SK-N-MC (cell line): Measurements from ENCODE around the gene WASL.
"Not testable (repeated sequence)": the region's sequence is repeated elsewhere in the genome, so short reads cannot be mapped to it uniquely, and the experiment has no call there.

ENCODE experiments used
- DNase-seq: peaks from one replicate; pipeline ENCODE4 v3.0.0-alpha.2; 2011; ENCODE audit warnings: low read depth, low spot score
- H3K27ac ChIP-seq: fragments of 200-600 bp; sonication (generic); 2 replicates; pipeline ENCODE4 v1.5.1; 2016; ENCODE audit warnings: mixed run types
- H3K36me3 ChIP-seq: fragments of 200-600 bp; sonication (generic); 2 replicates; pipeline ENCODE4 v1.6.1; 2017; ENCODE audit warnings: antibody characterized with exemption, low read length, mixed read lengths; ENCODE audit not compliant: insufficient read depth
- H3K4me3 ChIP-seq: fragments of 200-600 bp; sonication (generic); 2 replicates; pipeline ENCODE4 v1.5.1; 2016
- H3K9ac ChIP-seq: fragments of 200-600 bp; sonication (generic); 2 replicates; pipeline ENCODE4 v1.8.0; 2017; ENCODE audit warnings: mixed run types, mixed read lengths; ENCODE audit not compliant: insufficient read length
- H3K9me3 ChIP-seq: fragments of 200-600 bp; sonication (generic); 2 replicates; pipeline ENCODE4 v1.6.1; 2017; ENCODE audit warnings: low read depth, mild to moderate bottlenecking, antibody characterized with exemption, low read length, moderate library complexity, mixed read lengths
- EZH2 ChIP-seq: fragments of 200-600 bp; sonication (generic); IDR thresholded peaks from one replicate; pipeline ENCODE4 v1.6.1; 2017; ENCODE audit warnings: antibody characterized with exemption
- FOXP2 ChIP-seq: optimal IDR thresholded peaks from 2 replicates; pipeline ENCODE3; 2011; ENCODE audit warnings: mild to moderate bottlenecking, moderate library complexity; ENCODE audit not compliant: insufficient read depth; ENCODE audit errors: extremely low read length, control extremely low read depth
- POLR2AphosphoS5 ChIP-seq: IDR thresholded peaks from 2 replicates; pipeline ENCODE4 v1.6.1; 2012; ENCODE audit warnings: mild to moderate bottlenecking, low read depth, low read length, borderline replicate concordance

WASL gene

DNA sequence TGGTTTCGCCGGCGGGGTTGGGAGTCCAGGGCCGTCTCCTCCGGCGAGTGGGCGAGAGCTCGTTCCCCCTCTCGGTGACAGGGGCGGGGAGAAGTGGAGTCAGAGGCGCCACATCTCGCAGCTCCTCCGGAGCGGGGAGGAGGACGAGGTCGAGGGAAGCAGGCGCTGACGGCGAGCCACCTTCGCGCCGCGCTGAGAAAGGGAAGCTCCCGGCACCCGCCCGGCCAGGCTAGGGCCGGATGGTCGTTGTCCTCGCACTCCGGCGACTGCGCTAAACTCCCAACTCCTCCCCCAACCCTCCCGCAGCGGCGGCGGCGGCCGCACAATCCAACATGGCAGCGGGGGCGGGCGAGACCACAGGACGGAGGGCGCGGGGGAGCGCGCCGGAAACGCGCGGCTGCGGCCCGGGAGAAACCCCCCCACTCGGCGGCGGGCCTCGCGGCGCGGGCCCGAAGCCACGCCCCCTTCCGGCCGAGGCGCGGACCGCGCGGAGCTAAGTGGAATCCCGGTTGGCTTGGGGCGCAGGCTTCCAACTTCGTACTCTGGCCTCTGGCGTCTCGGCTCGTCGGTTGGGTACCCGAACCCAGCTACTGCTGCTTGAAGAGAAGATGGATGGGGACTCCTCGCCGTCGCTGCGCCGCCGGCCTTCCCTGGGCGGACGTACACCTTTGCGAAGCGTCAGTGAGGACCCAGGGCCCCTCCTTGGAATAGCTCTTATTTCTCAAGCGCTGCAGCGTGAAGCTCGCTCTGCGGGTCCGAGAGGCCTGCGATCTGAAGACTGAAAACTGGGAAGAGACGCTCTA is at the start of gene WASL:
TSS of gene WASL (minus strand) at position 270 of the 803 bp plus-strand sequence. CDS start at position 1, 269 bp downstream.
- H3K4me3 ChIP-seq: peak within 1 kb of the TSS; percentile 90
- H3K9me3 ChIP-seq: no peaks in the 10 kb centered on the region
- TF ChIP-seq POLR2AphosphoS5 (peak; percentile 87), FOXP2 (no peak)
- DNase-seq: peak; percentile 62
- peak within 1 kb of the TSS; percentile 95 for H3K27ac ChIP-seq
- H3K36me3 ChIP-seq: peaks cover 7% of the 10 kb centered on the region; the same call in 1 of the 2 replicates
- peak within 1 kb of the TSS; percentile 92 for H3K9ac ChIP-seq

DNA sequence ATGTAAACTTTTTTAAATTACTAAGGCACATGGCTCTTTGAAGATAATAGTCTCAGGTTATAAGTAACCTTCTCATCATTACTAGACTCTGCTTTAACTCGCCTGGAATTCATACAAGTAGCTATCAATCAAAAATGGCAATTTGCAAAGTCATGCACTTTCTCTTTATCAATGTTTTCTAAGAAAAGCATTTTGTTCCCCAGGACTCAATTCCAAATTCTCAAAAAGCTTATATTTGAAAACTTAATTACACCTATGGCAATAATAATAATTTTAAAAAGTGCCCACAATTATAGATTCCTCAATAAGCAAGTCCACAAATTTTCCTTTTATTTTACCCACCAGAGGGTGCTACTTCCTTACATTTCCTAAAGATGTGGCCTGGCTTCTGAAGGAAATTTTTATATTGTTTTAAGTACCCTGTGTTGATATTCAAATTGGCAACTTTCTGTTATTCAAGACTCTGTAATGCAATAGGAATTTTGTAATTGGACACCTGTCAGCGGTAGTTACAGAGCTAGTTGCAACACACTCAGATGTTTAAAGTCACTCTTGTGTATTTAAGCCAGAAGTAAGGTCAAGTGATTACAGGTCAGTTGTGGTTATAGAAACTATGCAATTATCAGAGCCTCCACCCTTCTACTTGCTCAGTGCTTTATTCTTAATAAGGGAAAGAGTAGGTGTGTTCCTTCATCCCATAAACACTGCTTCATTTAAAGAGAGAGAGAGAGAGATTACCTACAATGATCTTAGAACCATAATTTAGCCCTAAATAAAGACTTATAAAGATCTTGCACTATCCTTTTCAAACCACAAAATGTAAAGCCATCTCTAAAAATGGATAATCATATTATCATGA is 49.1 kb upstream of the WASL start:
- no peaks in the 10 kb centered on the region for H3K9me3 ChIP-seq
- DNase-seq: peak; percentile 35
- TF ChIP-seq EZH2 (no peak), POLR2AphosphoS5 (no peak), FOXP2 (no peak)
- no peak overlapping the region for H3K9ac ChIP-seq
- no peak overlapping the region for H3K4me3 ChIP-seq
- no peaks in the 10 kb centered on the region for H3K36me3 ChIP-seq
- H3K27ac ChIP-seq: 0 out of 2 replicates have a peak overlapping the region, but pooled peaks have one; percentile 6

DNA sequence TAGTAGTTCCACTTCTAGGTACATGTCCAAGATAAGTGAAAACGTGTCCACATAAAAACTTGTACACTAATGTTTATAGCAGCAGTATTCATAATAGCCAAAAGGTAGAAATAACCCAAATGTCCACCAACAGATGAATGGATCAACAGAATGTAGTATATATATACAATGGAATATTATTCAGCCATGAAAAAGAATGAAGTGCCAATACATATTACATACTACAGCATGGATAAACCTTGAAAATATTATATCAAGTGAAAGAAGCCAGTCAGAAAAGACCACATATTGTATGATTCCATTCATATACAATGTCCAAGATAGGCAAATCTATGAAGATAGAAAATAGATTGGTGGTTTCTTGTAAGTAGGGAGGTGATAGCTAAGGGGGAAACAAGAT is 47.8 kb upstream of the WASL start:
- no peak overlapping the region for H3K27ac ChIP-seq
- no peak overlapping the region for H3K9ac ChIP-seq
- no peak for DNase-seq
- no peak overlapping the region for H3K4me3 ChIP-seq
- H3K36me3 ChIP-seq: no peaks in the 10 kb centered on the region
- TF ChIP-seq FOXP2 (no peak), POLR2AphosphoS5 (no peak), EZH2 (no peak)
- H3K9me3 ChIP-seq: no peaks in the 10 kb centered on the region

DNA sequence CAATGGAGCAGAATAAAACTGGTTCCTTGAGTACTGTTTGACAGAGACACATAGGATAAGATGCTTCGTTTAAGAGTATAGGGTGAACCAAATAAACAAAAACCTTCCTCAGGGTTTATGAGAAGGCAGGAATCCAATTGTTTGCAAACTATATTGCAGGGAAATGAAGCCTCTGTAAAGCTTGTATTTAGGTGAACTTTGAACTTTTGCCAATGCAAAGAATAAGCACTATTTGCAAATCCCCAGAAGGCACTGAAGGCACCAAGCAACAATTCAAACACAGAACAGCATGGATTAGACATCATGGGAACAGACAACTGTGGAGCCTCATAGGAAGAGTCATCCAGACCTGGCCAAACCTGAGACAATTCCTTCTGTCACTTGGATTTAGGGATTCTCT is 47.1 kb upstream of the WASL start:
- no peak overlapping the region for H3K9ac ChIP-seq
- no peak overlapping the region for H3K27ac ChIP-seq
- no peaks in the 10 kb centered on the region for H3K9me3 ChIP-seq
- no peak overlapping the region for H3K4me3 ChIP-seq
- H3K36me3 ChIP-seq: no peaks in the 10 kb centered on the region
- TF ChIP-seq EZH2: no peak
- no peak for TF ChIP-seq FOXP2
- no peak for TF ChIP-seq POLR2AphosphoS5
- DNase-seq: no peak

DNA sequence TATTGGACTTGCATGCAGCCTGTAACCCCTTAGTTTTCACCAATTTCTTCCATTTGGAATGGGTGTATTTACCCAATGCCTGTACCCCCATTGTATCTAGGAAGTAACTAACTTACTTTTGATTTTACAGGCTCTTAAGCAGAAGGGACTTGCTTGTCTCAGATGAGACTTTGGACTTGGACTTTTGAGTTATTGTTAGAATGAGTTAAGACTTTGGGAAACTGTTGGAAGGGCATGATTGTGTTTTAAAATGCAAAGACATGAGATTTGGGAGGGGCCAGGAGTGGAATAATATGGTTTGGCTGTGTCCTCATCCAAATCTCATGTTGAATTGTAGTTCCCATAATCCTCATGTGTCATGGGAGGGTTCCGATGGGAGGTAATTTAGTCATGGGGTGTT is 46.3 kb upstream of the WASL start:
- not testable (repeated sequence) for DNase-seq, H3K9me3 ChIP-seq, H3K9ac ChIP-seq, H3K4me3 ChIP-seq, H3K36me3 ChIP-seq, H3K27ac ChIP-seq

DNA sequence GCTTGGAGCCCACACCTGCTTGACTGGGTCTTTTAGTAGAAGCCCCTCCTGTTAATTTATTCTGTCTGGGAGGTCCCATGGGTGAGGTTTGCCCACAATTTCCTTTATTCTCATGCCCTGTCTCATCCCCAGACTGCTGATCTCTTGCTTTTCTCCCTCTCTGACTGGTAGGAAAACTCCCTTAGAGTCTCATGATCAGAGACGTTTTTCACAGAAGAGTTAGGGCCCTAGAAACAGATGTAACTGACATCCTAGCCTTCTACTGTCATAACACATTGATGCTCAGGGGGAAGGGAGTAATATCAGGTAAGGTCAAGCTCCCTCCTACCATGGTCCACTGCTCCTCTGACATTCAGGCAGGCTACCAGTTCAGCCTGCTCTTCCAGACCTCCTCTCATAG is 43.7 kb upstream of the WASL start:
- Histone ChIP-seq H3K36me3 (no peaks in the 10 kb centered on the region), H3K27ac (no peak overlapping the region), H3K4me3 (no peak overlapping the region), H3K9me3 (no peaks in the 10 kb centered on the region), H3K9ac (no peak overlapping the region)
- TF ChIP-seq FOXP2 (no peak), EZH2 (no peak), POLR2AphosphoS5 (no peak)
- no peak for DNase-seq

DNA sequence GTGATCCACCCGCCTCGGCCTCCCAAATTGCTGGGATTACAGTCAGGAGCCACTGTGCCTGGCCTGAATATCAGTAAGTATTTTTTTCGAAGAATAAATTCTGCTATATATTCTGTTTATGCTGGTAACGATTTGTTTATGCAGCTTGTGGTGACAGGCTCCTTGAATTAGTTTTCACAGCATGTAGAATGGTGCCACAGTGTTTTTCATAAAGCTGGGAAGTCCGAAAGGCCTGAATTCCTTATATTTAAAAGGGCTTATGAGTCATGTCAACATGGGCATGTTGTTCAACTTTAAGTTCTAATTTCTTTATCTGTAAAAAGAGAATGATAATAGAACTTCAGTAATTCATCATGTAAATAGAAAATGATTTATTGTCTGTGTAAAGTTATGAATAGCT is 42.2 kb upstream of the WASL start:
- H3K4me3 ChIP-seq: no peak overlapping the region
- no peaks in the 10 kb centered on the region for H3K36me3 ChIP-seq
- no peak for TF ChIP-seq POLR2AphosphoS5
- TF ChIP-seq EZH2: no peak
- TF ChIP-seq FOXP2: no peak
- no peak for DNase-seq
- no peak overlapping the region for H3K27ac ChIP-seq
- H3K9me3 ChIP-seq: no peaks in the 10 kb centered on the region
- no peak overlapping the region for H3K9ac ChIP-seq

DNA sequence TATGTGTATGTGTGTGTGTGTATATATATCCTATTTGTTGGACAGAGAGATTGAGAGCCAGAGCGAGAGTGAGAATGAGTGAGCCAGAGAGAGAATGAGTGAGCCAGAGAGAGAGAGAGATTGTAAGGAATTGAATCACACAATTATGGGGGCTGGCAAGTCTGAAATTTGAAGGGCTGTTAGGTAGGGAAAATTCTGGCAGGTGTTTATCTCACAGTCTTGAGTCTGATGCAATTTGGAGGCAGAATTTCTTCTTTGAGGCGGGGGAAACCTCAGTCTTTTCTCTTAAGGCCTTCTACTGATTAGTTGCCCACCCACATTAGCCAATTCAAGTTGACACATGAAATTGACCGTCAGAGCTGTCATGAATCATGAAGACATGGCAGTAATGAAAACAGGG is 41.0 kb upstream of the WASL start:
- Histone ChIP-seq H3K36me3 (no peaks in the 10 kb centered on the region), H3K9me3 (no peaks in the 10 kb centered on the region), H3K9ac (no peak overlapping the region), H3K27ac (no peak overlapping the region), H3K4me3 (no peak overlapping the region)
- DNase-seq: no peak
- no peak for TF ChIP-seq POLR2AphosphoS5
- no peak for TF ChIP-seq EZH2
- no peak for TF ChIP-seq FOXP2
